Activated CD4-positive, alpha-beta T cell treated with anti-CD3 and anti-CD28 coated beads, Interleukin-2, Interleukin-6, amounts not matched to agents 100 ng/mL and 50 ng/mL, durations not matched to agents 16 hours and 8 hours (primary cell): ENCODE results near the gene VPS13C.

Source experiments
- DNase-seq: peaks from one replicate; pipeline ENCODE4 v3.0.0-alpha.2; 2020

VPS13C gene

DNA sequence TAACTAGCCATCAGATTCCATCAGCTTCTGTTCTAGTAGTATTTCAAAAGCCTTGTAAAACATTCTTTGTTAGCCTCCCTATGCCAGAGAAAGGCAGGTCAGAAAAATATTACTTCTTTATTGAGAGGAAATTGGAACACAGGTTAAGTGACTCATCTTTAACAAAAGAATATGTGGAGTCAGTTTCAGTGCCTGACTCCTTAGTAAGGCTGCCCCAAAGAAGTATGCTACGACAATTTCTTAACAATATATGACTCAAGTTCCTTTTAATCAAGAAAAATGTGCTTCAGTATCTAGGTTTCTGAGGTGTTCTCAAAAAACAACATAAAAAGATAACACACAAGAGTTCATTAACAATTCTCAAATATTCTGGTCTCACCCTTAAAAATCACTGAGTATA lies 139.2 kb downstream of the VPS13C start:
- no peak for DNase-seq

DNA sequence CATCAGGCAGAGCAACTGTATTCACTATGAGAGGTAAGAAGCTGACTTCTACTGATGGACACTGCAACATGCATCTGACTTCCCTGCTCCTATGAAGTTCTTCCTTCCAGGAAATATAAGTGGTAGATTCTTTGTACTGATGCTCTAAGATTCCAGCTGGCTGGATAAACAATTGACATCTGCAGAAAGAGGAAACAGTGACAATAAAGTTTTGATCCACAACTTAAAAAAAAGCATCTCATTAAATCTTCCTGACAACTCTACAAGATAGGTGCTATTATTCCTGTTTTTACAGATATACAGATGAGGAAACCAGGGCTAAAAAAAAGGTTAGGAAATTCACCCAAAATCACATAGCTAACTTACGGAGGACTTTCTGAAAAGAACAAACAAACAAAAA lies 142.8 kb downstream of the VPS13C start:
- no peak for DNase-seq

DNA sequence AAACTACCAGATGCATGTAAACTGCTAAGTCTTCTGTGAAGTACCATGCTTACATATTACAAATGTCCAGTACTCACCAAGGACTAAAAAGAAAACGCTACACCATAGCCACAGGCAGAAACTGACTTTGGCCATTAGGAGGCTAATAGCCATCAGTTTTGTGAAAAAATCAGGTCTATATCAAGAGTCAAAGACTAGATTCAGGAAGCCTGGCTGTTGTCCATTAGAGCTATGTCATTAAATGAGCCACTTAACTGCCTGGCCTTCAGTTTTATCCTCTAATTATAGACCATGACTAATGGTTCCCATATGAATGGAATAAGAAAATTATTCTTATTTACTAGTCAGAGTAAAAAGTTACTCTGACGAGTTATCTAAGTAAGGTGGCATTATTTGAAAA lies 144.1 kb downstream of the VPS13C start:
- no peak for DNase-seq

GRCh38 chr15:61915640-61916039 lies 144.6 kb downstream of the VPS13C start:
- DNase-seq: no peak

- DNase-seq: no peak
Measured at GRCh38 chr15:61910839-61911369, 149.3 kb downstream of the VPS13C start.

GRCh38 chr15:61908241-61908640 lies 152.0 kb downstream of the VPS13C start:
- DNase-seq: no peak

GRCh38 chr15:61907753-61908086 lies 152.5 kb downstream of the VPS13C start:
- no peak for DNase-seq

DNA sequence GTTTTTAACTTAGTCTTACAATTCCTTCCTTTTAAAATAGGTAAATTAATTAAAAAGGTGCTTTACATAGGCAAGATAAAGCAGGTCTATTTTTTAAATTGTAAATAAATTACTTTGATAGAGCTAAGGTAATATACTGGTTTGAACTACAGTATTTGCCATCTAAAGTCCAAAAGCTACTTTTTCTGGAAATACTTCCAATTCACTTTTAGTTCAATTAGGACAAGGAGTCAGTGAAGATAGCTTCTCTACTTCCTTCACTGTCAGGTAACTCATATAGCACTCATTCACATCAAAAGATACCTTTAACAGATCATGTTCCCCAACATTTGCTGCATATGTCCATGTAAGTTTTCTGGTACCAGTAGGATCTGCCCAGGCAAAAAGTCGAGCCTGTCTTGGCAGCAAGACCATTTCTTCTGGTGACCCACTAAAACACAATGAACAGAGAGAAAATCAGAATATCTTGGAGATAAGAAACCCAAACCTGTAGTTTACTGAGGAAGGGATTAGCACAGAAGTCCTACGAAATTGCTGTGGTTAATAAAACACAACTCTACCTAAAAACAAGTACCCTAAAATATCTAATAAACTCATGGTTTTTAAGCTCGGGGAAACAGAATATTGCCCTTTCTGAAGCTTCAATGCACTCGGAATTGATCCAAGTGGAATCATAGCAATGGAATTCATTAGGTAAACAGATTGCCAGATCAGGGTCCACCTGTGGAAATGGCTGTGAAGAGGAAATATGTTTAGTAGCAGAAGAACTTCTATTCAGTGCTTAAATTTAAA lies 153.1 kb downstream of the VPS13C start:
- DNase-seq: no peak

DNA sequence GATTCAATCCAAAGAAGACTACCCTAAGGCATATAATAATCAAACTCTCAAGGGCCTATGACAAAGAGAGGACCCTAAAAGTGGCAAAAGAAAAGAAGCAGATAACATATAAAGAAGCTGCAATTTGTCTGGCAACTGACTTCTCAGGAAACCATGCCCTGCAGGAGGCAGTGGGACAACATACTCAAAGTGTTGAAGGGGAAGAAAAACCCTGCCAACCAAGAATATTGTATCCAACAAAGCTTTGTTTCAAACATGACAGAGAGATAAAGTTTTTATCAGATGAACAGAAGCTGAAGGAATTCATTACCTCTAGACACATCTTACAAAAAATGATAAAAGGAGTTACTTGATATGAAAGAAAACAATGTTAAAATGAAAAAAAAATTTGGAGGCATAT lies 167.1 kb downstream of the VPS13C start:
- no peak for DNase-seq

DNA sequence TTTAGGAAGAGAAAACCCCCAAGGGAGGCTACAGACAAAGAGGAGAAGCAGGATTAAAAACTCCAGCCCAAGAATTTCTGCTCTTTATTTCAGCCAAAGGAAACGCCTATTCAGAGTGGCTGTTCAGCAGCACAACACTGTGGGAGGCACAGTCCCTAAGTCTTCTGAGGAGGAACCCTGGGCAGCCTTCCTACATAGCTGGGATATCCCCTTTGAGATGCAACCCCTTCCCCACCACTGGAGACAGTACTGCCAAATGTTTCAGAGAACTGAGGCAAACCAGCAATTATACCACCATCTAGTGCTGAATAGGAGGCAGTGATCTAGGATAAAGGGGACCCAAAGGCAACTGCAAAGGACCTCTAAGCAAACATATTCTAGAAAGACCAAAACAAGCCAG lies 168.1 kb downstream of the VPS13C start:
- no peak for DNase-seq

GRCh38 chr15:61890106-61890505 lies 170.1 kb downstream of the VPS13C start:
- DNase-seq: no peak

DNA sequence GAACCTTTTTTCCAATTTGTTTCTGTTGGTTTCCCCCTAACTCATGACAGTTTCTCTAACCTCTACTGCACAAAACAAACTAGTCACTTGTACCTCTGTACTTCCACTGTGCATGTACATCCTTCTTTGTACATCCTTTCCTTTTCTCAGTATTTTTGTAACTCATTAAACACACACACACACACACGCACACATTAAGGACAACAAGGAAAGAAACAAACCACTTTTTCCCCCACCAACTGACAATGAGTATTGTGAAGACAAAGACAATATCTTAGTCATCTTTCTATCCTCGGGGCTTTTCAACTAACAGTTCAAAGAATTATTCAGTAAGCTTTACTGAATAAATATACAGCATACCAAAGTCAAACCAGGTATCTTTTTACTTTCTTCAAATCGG lies 170.5 kb downstream of the VPS13C start:
- DNase-seq: peak; percentile 31

- no peak for DNase-seq
Measured at GRCh38 chr15:61888074-61888780, 172.0 kb downstream of the VPS13C start.

DNA sequence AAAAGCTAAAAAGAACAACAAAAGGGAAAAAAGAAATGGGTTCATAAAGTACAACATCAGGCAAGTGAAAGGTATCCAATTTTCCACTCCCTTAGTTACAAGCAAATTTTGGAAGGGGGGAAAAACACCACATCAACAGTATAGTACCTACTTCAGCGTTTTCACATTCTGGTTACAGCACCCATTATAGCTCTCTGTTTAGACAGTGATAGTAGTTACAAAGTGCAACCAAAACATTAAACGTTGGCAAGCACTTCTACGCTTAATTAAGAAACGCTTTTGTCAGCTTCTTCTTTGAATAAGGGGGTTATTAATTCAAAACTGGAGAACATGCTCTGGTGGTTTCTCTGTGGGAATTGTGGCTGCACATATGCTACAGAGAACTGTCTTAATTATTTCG lies 180.2 kb downstream of the VPS13C start:
- no peak for DNase-seq

- DNase-seq: no peak
Measured at GRCh38 chr15:61879219-61879618, 181.0 kb downstream of the VPS13C start.

GRCh38 chr15:61871926-61872522 lies 188.2 kb downstream of the VPS13C start:
- peak; percentile 14 for DNase-seq

DNA sequence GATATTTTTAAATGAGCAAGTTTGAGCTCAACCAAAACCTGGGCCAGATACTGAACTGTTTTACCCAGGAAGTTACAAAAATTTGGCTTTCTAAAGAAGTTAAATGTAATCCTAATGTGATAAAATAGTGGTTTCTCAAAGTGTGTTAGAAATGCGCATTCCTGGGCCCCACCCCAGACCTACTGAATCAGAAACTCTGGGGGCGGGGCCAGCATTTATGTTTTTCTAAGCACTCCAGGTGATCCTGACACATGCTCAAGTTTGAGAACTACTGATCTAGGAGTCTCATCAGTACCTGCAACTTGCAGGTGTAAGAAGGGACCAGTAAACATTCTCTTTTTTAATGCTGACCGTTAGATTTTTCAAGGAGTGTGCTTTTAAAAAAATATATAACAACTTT lies 190.6 kb downstream of the VPS13C start:
- DNase-seq: no peak

- DNase-seq: no peak
Measured at GRCh38 chr15:61861962-61862361, 198.3 kb downstream of the VPS13C start.

DNA sequence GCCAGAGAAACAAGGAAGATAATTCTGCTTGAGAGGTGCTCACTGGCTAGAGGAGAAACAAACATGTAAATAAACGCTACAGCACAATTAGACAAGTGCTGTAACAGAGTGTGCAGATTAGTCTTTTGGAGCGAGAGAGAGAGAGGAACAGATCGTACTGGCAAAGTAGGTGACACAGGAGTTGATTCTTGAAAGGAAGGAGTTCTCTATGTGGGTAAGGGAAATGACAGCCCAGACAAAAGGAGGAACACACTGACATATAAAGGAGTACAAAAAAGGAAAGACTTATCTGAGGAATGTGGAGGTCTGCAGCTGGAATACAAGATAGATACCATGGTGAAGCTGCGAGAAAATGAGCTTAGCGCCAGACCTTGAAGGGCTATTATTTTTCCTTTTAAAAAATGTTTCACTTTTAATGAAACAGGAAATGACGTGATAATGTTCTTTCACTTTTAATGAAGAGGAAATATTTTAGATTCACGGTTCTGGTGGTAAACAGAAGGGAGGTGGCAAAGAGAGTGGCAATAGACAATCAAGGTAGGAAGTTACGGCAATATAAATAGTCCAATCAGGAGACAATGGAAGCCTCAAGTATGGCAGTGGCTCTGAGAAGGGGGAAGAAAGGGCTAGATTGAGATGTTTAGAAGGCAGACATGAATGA lies 202.9 kb downstream of the VPS13C start:
- DNase-seq: peak; percentile 32

DNA sequence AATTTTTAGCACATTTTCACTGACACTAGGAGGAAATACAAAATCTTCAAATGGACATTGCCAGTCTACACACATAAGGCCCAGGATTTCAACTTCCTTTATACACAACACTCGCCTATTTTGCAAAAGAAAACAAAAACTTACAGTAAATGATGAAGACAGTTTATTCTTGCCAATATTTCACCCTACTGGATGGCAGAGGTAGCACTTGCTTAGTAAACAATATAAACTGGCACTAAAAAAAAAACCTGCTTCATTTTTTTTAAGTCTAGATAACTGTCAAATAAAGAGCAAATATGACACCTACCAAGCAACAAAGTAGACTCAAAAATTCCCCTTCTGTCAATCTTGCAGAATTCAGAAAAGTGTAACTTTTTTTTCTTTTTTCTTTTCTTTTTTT lies 204.0 kb downstream of the VPS13C start:
- no peak for DNase-seq

DNA sequence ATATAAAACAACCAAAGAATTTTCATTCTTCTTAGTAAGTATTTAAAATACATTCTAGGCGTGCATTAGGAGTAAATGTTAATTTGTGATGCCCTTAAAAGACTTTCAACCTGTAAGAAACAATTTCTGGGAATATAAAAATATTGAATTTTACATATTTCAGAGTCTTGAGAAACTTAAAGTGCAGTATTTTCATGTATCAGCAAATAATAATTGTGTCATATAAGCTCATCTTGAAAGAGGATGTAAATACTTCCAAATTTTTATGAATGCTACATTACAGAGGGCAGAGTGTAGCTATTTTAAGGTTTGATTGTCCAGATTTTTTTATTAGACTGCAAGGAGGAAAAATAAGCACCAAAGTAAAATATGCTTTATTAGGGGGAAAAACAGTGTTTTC lies 207.1 kb downstream of the VPS13C start:
- no peak for DNase-seq

DNA sequence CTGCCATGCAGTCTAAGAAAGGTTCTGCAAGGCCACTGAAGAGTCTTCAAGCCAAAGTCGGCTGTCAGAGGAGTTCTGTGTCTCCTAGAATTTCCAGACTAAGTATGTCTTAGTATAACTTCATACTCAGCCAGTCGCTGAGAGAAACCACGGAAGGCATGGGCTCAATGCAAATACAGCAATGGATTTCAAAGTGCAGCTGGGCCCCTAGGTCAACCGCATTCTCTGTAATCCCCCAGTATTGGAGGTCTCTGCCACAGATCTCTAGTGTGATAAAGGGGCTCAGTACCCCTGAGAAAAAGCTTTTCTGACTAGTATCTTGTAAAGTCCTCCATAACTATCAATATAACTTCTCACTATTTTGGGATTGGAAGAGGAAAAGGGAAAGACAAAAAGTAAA lies 208.3 kb downstream of the VPS13C start:
- DNase-seq: no peak

GRCh38 chr15:61849447-61849846 lies 210.8 kb downstream of the VPS13C start:
- DNase-seq: no peak

- peak; percentile 52 for DNase-seq
Measured at GRCh38 chr15:61841466-61841865, 218.8 kb downstream of the VPS13C start.
